NOMO-1 treated with dmso at 0.1 percent for 144 hours (cell line): ENCODE results near the gene LYRM1.

ENCODE experiments used
- DNase-seq: peaks from one replicate; lab custom pipeline; 2025; ENCODE audit not compliant: unreplicated experiment; lab: John Stamatoyannopoulos, UW

LYRM1 gene

DNA sequence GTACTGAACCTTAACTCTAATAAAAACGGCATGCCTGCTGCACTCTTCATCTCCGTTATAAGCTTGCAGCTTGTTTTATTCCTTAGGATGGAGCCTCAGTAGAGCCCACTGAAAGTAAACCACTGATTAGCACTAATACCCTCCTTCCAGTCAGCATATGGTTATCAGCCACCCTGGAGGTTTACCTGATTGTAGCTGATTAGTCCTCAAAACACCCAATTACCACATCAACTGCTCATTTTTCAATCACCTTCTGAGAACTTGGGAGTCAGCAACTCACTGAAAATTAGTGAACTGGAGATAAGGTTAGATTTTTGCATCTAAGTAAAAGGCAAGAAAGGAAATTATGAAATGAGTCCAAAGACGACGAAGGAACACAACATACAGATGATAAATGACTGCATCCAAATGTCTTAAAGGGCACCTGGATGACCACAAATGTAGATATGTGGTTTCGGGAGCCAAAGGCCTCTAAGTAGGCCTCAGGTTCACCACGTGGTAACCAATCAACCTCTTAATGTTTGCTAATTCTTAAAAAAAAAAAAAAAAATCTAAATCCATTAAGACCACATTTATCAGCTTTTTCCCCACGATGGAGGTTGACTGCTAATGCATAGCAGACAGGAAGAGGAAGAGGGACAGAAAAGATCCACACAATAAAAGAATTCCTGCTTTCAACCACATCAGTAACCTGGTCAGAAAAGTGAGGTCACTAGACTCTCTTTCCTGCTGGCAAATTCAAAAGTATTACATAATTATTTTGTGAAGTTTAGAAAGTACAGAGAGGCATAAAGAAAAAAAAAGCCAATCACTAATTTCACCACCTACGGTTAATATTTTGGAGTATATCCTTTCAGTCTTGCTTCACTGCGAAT, 28.4 kb upstream of the LYRM1 start:
- no peak for DNase-seq

DNA sequence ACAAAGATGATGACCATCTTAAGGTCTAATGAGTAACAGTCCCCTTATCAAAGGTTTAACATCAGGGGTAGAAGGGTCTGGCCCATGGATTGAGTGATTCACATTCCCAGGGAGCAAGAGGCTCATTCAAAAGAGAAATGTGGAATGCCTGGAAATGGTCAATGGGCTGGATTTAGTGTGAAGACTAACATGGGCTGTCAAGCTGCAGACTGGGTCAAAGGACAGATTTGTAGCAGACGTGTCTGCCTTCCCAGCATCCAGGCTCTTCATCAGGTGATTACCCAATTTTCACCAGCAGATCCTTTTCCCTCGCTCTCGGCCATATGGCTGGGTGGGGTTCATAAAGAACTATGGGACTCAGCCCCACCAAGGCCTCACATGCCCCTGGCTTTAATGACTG, 27.2 kb upstream of the LYRM1 start:
- DNase-seq = no peak

DNA sequence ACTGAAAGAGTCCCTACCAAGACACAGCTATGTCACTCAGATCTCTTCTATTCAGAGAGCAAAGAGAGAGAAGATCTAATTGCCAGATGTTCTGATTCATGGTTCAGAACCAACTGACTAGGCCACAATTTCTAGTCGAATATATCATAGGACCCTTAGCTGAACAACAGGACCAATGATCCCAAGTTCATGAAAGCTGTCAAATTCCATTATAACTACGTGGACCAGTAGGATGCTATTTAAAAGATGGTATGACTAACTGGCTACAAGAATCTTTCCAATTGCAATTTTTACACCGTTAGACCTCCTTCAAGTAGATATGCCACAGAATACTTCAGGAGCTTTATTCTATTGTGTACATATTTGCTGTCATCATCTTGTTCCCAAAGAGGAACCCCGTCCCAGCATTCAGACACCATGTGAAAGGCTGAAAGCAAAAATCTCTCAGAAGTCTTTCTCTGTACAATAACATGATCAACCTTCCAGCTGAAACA, 26.4 kb upstream of the LYRM1 start:
- DNase-seq = no peak

DNA sequence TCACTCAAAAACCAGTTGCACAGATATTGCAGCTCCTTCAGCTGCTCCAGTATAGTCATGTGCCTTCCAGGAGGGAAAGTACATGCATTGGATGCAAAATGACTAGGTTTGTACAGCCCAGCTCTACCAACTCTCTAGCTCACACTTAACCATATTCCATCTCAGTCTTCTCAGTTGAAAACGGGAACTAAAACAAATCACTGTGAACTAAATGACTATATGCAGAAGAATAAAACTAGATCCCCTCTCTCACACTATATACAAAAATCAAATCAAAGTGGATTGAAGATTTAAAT, 25.3 kb upstream of the LYRM1 start:
- DNase-seq = no peak

DNA sequence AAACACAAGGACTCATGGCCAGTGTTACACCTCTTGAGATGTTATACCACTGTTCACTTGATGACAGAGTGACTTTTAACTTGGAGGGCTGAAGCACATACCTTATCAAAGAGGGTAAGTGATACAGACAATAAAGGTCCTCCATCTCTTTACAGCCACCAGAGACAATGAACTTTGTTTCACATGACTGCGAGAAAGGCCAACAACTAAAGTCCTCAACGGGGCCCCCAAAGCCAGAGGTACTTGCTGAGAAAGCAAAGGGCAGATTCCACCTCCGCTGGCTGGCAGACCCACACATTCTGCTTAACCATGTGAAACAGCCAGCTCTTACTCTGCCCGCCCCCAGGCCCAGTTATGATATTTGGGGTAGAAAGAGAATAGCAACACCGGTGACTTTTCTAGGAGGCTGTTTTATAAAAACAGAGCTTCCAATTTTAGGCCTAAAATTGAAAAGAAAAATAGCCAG, 21.9 kb upstream of the LYRM1 start:
- no peak for DNase-seq

DNA sequence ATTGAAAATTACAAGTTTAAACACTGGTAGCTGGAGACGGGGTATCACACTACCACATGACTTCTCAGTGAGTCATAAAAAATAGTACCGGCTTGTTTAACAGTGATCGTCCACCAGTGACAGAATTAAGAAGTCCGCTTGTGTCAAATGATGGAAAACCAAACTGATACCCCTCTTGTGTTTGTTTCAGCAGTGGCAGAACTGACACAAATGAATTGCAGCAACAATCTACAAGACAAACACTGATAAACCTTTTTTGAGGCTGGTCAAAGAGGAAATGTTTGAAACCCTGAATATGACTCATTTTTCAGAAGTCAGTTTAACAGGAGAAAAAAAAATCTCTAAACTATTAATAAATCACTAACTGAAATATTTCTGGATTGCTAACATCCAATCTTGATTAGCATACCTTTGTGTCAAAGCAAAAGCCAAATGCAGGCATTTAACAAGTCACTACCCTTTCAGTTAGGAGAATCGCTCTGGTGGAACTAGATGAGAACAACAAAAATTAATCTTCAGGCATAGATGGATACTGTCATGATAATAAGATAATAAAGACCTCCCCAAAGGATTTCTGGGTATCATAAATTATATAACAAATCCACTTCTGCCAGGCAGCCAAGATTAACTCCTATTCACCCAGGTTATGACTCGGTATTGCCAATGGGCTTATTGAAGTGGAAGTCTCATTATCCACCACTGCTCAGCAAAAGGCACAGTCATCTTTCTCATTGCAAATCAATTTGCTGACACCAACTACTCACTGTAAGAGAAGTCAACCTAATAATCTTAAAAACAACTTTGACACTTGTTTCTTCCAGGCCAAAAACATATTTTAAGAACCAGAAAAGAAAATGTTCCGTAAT, 21.2 kb upstream of the LYRM1 start:
- no peak for DNase-seq

DNA sequence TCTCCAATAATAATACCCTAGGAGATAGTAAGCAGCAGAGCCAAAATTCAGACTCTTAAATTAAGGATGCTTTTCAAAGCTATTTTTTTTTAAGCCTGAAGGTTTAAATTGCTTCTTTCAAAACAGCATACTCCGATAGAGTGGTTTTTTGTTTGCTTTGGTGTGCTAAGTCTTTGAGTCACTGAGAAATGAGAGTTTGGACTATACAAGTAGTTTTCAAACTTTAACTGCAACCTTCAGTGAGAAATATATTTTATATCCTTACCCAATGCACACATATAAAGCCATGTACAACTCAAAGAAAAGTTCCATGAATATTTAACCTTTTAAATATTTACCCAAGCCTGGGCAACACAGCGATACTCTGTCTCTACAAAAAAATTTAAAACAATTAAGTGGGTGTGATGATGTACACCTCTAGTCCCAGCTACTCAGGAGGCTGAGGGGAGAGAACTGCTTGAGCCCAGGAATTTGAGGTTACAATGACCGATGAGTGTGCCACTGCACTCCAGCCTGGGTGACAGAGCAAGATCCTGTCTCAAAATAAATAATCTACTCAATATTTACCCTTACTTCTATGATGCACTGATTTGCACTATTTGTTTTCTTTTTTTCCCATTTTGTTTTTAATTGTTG, 19.6 kb upstream of the LYRM1 start:
- no peak for DNase-seq

DNA sequence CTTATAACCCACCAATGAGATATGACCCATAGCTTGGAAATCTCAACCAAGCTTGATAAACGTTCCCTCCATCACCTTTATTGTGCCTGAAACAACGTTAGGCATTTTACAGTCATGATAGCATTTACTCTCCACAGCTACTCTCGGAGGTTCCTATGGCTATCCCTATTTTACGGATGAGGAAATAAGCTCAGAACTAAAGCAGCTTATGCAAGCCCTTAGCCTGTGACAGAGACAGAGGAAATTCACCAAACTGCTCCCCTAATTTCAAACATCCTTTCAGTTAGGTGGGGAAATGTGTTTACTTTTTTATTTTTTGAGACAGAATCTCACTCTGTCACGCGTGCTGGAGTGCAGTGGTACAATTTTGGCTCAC, 19.1 kb upstream of the LYRM1 start:
- no peak for DNase-seq

DNA sequence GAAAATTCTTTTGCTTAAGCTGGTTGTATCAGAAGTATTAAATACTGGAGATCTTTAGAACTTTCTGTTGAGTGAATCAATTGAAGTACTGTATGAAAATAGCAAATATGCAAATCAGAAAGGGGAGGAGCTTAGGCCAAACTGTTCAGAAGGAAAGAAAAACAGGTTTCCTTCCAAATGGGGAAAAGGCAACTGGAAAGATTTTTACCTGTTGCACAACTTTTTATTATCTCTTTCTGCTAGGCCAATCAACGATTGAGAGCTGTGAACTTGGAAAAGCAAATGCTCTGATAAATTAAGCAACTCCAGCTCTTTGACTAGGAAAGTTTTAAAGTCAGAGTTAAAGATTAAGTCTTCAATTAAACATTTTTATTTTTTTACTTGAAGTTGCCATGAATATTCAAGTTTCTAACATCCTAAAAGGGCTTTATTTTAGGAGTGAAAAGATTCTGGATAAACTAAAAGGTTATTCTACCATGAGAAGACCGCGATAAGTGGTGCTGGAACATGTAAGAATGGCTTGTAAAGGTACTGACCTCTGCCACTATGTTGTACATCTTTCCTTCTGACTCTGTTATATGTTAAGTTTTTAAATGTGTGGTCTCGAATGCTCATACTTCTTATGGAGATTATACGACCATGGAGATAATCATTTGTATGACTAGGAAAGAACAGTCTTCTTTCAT, 16.9 kb upstream of the LYRM1 start:
- no peak for DNase-seq

DNA sequence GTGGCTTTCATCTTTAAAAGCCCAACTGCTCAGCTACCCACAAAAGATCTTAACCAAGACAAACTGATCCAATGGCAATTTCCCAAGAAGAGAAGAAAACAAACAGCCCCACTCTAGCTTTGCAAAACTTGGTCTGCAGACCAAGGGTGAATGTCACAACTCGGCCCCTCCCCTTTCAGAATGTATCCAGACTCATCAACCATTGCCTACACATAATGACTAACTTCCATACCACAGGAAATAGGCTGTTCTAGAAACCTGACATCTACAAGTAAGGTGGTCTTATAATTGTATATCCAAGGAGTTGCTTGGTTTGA, 16.4 kb upstream of the LYRM1 start:
- DNase-seq = no peak

DNA sequence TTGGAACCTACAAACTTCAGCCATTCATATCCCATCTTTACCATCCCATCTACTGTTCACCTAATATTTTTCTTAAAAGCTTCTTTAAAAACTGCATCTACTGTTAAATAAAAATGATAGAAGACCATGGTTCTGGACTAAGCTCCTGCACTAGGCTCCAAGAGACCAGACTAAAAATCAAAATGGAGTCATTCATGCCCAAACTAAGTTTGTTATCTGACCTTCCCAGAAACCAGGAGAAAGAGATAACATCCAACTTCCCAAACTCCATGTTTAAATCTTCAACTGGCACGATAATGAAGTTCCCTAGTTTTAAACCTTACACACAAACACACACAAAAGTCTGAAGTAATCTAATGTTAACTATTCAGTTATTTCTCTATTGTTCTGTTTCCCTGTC, 14.3 kb upstream of the LYRM1 start:
- DNase-seq = no peak

DNA sequence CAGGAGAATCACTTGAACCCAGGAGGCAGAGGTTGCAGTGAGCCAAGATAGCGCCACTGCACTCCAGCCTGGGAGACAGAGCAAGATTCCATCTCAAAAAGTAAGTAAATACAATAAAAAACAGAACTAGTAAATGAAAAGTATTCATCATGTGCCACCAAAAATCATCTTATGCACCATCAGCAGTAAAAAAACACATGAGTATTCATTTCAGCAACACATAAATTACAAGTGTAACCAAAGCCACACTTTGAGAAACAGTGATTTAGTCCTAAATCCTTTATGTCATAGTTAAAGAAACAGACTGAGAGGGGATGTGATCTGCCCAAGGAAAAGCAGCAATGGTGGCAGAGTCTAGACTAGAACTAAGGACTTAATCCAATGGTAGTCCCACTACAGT, 13.4 kb upstream of the LYRM1 start:
- DNase-seq = no peak

DNA sequence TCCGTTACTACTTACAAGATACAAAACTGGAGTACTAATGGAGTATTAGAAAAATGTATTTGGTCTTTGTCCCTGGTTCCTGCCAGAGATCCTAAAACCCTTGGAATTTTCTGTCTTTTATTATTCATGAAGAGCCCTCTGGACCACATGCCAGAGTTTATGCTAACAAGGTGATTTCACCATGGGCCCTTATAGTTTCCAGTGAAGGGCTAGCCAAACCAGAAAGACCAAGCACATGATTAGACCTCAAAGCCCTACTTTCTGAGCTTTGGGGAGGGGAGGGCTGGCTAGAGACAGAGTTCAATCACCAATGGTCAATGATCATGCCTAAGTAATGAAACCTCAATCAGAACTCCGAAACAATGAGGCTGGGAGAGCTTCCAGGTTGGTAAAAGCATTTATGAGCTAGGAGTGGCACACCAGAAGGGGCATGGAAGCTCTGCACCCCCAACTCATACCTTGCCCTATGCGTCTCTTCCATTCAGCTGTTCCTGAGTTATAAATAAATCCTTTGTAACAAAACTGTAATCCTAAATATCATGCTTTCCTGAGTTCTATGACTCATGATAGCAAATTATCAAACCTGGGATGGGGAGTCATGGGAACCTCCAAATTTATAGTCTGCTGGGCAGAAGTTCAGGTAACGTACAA, 10.8 kb upstream of the LYRM1 start:
- DNase-seq = no peak

DNA sequence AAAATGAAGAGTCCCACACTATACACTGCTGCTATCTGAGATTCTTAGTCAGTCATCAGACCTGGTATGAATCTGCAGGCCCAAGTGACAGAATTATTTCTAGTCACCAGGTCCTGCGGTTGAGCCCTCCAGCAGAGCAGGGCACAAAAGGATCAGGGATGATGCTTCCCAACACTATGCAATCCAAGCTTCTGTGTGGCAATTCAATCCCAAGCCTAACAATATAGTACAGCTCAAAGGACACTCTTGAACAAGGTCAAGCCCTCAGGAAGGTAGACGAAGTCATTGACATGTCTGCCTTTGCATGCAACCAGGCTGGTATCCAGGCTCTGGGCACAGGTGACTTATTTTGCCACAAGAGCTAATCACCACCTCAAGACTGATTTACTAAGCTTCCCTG, 6.2 kb upstream of the LYRM1 start:
- DNase-seq = no peak

DNA sequence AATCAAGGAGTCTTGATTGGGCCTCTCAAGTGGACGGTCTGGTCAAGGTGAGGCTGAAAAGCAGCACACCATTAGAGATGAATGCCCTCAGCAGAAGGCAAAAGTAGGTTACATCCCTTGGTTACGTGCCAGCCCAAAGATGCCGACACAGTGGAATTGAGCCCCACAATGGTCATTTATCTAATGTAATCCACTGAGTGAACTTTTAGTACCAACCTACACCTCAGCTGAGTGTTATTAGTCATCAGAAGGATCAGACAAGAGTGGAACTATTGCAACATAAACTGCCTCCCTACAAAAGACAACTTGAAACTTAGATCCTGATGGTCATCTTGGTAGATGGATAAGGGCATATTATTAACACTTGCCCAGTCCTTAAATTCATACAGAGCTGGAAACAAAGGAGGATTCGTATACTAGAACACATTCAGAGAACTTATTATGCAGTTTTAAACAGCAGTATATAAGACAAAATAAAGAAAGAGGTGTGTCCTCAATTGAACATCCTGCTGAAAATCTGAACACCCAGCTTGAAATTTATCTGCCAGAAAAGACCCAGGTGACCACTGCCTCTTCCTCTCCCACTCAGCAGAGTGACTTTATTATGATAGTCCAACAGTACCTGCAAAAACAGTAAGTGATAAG, 3.2 kb upstream of the LYRM1 start:
- no peak for DNase-seq

DNA sequence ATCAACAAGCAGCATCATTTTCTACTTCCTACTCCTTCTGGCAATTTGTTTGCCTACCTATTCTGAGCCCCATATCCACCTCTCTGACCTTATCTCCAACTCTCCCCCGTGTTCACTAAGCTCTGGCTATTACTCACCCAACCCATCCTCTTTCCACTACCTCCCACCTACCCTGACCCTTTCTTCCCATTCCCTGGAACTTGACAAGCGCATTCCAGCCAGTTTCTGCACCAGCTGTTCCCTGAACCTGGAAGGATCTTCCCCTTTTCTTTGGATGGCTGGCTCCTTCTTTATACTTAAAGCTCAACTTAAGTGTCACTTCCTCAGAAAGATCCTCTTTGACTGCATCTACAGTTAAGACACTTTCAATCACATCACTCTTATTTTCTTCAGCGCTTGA, 2.6 kb upstream of the LYRM1 start:
- DNase-seq = no peak

DNA sequence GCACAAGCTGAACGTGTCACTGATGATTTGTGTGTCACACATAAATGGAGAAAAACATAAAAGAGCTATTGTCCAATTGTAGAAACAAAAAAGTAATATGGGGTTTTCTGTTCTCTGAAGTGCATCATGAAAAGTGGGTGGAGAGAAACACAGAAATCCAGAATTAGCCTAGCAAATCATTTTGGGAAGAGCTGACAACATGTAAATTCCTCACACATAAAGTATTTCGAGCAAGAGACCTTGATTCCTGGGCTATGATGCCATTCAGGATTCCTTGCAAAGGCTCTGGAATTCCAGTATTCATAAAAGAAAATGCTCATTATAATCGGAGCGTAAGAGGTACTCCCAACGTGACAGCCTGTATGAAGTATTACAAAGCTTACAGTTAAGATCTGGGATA, 1.5 kb upstream of the LYRM1 start:
- no peak for DNase-seq

DNA sequence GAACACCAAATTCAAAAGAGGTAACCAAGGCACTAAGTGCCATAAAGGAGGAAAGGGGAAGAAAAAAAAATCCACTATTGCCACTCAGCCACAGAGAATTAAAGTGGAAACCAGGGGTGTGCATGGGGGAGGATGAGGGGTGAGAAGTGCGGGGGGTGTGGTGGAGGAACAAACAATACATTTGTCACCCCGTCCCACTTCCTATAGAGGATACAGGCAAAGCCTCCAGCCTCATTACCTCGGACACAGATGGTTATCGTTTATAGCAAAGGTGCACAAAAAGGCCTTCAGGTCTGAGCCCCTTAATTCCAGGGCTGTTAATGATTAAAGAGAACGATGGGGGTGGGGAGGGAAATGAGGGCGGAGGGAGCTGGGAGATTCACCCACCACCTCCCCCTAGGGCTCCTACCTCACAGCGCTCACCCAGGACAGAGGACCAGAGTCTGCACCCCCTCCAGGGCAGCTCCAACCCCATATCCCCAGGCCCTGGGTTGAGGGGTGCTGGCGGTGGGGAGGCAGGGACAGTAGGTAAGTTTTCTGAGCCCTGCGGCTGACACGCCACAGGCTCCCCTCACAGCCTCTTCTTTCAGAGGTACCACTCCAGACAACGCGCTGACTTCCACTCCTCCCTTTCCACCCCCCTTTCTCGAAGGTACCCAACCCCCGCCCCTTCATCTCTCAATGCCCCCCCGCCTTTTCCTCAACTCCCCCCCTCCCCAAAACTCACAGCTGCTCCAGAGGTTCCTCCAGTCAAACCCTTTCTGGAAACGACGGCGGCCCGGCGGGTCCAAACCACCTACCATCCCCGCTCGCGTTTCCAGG, 883 bp upstream of the LYRM1 start:
- DNase-seq = no peak

DNA sequence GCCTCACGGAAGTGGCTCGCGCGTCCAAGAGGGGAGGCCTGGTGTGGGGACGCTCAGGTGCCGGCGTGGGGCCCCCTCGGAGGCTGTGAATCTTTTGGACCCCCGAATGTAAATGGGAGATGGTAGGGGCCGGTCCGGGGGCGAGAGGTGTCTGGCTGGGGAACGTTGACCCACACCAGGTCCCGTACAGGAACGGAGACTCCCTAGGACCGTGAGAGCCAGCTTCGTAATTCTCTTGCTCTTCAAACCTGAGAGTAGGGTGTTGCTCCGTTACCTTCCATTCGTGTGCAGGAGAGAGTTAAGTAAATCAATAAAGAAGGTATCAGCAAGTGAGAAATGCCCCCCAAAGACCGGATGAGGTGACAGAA, 481 bp downstream of the LYRM1 start:
- DNase-seq = no peak
